Activated naive CD8-positive, alpha-beta T cell treated with anti-CD3 and anti-CD28 coated beads, Interleukin-2, amount 50 U/mL, for 16 hours (primary cell): Measurements from ENCODE around the gene NPHP1.
"Not testable (repeated sequence)": the region's sequence is repeated elsewhere in the genome, so short reads cannot be mapped to it uniquely, and the experiment has no call there.

Source experiments
- DNase-seq: peaks from one replicate; pipeline ENCODE4 v3.0.0-alpha.2; 2020; ENCODE audit warnings: low read depth, low spot score

NPHP1 gene

DNA sequence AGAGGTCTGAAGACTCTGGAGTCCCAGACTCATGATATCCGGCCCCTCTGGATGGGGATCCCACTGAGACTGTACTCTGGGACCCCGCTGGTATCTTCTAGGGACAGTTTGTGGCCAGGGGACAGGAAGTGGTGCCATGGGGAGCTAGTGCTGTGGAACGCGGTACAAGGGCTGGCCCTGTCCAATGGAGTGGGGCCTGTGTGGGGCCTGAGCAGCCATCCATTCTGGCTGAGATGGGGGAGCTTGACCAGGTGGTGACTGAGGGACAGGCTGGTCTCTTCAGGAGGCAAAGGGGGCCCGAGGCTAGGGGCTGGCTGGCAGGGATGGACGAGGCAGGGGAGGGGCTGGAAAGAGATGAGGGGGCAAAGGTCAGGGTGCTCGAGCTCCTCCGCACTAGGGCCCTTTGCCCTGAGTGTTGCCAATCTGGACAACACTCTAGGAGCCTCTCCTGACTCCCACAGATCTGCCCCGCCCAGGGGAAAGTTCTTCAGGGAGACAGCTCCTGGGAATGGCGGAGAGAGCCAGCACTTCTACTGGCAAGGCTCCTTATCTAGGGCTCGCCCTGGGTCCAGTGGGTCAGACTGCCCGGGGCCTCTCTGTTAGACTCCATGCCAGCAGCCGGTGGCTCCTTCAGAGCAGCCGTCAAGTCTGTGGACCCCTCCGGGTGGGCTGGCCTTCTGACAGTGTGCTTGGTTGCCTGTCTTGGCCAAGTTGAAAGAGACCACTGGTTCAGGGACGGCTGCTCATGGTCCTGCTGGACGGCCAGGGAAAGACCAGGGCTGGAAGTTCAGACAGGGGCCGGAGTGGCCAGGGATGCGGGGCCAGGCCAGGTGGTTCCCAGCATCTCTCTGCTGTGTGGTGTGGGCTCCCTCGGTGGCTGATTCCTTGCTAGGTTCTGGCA is 101.5 kb downstream of the NPHP1 start:
- no peak for DNase-seq

DNA sequence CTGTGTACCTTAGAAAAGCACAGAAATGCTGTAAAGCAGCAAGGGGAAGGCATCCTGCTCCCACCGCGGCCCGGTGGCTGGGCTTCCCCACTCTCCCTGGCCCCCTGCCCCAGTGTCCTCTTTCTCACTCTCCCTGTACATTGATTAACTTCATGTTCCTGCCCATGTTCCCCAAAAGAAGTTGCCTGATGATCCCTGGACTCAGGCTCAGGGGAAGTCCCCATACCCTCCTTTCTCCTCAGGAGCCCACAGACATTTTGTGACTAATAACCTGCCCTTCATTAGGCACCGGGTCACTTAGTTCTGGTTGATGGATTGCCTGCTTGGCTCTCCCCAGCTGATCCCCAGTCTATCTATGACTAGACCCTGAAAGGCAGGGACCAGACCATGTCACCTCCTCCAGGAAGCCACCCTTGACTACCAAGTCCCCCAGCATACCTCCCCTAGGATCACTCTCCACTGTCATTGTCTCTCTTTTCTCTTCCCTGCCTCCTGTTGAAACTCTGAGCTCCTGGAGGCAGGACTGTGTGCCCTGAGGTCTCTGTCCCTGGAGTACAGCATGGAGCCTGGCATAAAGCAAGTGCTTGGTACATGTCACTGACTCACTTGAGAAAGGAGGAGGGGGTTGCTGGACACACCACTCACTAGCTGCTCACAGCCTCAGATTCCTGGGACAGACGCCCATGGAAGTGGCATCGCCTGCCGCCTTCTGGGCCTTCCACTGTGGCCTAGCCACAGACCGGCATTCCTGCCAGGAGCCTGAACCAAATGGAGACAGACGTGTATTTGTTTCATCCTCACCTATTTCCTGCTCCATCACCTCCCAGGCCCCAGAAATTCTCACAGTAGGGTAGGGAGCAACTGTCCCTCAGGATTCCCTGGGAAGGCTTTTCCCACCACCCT is 102.7 kb downstream of the NPHP1 start:
- DNase-seq: no peak

DNA sequence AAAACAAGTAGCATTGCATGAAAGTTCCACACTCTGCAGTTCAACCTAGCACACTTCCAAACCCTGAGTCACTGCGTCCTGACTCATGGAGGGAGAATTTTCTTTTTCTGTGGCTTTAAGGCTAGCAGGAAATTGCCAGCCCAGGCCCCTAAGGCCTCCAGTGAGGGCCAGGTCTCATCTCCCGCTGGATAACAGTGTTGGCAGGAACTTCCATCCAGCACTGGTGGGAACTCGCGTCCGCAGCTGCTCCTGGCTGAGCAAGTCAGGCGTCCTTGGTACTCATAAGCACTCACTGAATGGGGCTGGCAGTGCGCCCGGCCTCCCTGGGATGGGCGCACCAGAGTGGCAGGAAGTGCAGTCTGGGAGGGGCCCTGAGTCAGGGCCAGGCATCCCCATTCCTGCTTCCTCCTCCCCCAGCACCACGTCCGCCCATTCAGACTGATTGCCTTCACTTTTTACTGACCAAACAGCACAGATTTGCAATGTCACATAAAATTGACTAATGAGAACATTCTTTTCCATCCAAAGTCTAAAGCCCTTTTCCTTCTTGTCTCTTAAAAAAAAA is 103.5 kb downstream of the NPHP1 start:
- DNase-seq: no peak

DNA sequence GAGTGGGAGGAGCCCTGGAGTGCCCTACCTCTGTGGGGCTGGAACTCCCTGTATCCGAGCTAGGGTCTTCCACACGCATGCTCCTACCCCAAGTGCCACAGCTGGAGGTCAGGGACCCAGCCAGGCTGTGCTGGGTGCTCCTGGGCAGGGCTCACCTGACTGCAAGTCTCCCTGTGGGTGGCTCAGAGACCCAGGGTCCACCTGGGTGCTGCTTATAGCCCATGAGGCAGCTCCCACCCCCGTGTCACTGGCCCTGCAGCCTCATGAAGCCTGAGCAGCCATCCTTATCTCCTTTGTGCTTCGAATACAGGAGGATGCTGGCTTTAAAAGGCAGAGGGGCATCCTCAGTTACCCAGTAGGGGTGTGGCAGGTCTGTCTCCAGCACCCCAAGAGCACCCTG is 103.9 kb downstream of the NPHP1 start:
- not testable (repeated sequence) for DNase-seq

DNA sequence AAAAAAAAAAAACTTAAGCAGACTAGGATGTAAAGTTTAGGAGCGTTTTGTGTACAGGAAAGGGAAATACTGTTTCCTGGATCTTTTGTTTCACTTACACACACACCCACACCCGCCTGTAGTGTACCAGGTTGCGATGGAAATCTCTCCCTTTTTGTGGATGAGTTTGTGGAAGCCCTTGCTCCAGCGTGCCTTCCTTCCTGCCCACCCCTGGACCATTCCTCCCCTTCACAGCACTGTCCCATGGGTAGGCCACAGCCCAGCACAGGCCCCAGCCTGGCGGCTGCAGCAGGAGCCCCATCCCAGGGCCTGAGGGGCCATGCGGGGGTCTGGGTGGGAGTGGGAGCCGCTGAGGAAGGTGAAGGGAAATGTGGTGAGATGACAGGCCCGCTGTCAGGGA is 104.3 kb downstream of the NPHP1 start:
- no peak for DNase-seq

DNA sequence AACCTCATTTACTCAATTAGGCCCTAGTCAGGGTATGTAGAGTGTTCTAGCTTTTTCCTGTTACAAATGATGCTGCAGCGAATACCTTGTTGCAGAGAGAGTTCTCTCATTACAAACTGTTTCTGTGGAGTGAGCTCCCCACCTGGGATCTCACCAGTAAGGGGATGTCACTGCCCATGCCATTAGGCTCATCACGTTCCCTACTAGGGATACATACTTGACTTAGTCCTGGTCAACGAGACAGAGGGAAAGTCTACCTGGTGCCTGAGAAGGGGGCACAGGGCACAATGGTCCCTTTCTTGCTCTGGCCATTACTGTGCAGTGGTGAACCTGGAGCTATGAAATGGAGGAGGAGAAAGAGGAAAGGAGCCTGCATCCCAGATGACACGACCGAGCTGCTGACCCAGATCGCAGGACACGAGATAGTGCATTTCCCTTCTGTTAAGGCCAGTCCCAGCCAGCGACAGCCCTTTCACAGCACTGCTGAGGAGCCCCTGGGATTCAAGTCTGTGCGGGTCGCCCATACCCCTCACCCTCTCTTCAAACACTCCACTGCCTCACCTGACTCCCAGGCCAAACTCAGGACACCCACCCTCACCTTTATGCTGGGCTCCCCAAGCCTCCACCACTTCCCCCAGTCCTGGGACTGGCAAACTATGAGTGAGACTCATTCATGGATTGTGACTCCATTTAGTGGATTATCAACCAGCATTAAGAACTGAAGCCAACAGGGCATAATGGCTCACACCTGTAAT is 105.2 kb downstream of the NPHP1 start:
- DNase-seq: no peak

DNA sequence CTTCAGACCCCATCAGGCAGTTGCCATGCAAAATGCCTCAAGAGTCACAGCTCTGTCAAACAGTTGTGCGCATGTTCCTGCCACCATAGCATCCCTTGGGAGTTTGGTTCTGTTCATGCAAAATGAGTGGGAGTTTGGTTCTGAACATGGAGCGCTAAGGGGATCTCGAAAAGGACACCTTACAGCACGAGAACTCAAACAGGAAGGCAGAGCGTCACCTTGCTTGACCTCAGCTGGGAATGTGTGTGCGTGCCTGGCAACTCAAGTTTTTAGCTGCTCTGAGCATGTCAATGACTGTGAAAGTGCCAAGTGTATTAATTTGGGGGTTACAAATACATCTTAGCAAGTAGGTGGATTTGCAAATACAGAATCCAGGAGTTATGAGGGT is 105.8 kb downstream of the NPHP1 start:
- DNase-seq: no peak

DNA sequence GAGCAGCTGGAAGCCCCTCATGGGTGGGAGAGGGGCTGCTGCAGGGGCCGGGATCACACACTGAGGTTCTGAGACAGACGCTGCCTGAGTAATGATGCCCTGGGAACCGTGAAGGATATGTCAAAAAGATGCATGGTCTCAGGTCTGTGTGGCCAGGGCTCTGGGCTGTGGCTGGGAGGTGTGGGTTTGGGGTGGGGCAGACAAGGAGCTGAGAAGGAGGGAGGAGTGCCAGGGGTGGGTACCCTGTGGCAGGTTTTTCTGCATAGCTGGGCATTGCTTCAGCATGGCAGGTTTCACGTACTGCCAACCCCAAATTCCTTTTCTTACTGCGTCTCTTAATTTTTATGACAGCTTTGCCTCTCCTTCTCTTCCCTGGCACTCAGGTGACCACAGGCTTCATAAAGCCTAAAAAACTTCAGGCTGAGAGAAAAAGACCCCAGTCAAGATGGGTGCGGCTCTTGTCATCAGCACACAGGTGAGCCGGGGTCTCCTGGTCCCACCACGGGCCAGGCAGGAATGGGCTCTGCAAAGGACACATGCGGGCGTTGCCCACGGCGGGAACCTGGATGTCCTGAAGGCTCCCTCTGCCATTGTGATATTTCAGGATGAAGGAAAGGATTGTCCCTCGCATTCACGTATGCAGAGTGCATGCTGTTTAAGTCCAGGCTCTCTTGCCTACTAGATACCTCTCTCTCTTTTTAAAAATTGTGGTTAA is 107.2 kb downstream of the NPHP1 start:
- DNase-seq: no peak

DNA sequence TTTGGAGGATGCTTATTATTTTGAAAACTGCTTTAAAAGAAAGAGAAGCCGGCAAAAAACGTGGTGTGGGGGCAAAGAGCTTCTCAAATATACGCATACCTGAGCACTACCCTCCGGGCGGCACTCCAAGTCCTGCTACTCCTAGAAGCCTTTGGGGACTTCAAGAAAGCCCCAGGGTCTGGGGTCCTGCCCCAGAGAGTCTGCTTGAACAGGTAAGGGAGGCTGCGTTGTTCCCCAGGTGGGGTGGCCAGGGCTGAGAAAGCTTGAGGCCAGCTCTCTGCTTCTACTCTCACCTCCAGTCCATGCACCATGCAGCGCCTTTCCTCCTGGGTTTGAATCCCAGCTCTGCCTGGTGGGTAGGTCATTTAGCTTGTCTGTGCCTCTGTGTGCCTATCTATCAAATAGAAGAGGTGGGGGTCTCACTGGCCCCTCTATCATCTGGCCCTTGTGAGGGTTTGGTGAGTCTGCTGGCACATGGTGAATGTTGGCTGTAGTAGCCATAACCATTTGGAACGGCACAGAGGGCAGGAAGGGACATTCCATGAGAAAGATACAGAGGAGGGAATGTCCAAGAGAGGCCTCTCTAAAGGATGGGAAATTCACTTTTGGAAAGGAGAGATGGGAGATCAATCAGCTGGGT is 108.7 kb downstream of the NPHP1 start:
- no peak for DNase-seq

DNA sequence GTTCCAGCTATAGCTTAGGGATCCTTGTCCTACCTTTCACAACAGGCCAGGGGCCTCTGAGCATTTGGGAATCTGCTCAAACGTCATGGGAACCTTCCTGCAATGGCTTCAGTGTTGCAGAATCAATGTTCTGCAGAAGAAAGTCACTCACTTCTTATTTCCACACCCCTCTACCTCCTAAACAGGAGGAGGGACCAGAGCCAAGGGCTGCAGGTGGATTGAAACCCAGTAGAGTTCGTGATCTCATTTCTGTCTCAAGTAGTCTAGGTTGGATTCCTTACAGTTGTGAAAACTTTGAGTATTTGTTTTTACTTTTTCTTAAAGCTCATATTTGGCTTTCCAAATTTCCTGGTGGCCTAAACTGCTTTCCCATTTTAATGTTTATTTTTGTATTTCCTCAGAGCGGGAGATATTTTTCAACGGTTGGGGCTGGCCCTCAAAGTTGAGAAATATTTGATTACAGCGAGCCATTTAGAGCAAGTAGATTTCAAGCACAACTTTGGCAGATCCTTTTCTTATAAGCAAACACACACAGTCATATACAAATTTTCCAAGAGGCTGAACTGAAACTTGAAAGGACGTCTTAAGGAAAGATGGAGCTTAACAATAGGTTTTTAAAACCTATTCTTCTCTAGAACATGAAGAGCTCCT is 109.8 kb downstream of the NPHP1 start:
- DNase-seq: not testable (repeated sequence)

DNA sequence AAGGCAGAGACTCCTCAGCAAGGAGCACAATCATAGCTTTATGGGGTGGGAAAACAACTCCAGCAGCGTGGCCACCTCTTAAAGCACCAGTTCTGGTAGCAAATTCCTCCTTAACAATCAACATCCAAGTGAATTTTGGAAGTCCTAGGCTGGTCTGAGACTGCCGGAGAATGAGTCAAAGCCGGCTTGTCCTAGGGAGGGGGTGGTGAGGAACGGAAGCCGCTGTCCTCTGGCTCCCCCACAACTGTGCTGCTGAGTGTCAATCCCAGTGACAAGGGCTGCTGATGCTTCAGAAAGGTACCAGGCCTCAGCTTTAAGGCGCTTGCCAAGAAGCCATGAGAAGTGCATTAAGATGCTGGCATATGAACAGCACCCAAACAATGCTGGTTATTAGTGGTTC is 110.9 kb downstream of the NPHP1 start:
- not testable (repeated sequence) for DNase-seq

DNA sequence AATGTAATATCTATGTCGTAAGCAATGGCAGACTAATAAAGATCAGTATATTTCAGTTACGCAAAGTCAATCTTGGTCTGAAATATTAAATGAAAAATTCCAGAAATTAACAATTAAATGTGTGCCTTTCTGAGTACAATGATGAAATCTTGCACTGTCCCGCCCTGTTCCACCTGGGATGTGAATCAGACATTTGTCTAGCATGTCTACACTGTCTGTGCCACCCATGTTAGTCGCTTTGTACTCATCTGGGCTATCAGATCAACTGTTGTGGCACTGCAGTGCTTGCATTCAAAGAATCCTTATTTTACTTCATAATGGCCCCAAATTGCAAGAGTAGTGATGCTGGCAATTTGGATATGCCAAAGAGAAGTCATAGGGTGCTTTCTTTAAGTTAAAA is 114.6 kb downstream of the NPHP1 start:
- DNase-seq: not testable (repeated sequence)

DNA sequence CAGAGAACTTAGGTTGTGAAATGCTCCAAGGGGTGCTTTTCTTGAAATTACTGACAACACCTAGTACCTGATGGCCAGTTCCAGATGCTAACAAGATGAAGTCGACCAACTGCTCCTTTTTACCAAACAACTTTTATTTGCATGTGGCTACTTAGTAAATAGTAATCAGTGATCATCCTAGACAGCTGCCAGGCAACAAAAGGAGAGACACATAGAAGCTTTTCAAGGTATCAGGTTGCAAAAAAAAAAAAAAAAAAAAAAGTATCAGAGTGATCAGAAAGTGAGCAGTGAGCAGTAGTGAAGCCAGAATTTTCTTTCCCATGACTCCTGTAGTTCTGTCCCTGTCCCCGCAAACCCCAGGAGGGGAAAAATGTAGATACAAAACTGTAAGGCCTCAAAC is 121.1 kb downstream of the NPHP1 start:
- not testable (repeated sequence) for DNase-seq

DNA sequence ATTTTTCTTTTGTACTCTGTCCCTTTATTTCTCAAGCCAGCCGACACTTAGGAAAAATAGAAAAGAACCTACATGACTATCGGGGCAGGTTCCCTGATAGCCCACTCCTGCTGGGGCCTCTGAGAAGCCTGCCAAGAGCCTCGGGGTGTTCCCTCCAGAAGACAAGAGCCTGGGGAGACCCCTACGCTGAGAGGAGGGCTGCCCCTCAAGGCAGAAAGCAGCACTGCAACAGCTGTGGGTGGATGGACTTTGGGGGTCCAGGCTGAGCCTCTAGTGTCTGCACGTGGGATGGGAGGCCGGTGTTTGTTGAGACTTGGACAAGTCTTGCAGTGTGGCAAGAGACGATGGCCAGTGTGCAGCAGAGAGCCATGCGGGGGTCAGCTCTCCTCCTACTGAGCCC is 121.7 kb downstream of the NPHP1 start:
- not testable (repeated sequence) for DNase-seq

DNA sequence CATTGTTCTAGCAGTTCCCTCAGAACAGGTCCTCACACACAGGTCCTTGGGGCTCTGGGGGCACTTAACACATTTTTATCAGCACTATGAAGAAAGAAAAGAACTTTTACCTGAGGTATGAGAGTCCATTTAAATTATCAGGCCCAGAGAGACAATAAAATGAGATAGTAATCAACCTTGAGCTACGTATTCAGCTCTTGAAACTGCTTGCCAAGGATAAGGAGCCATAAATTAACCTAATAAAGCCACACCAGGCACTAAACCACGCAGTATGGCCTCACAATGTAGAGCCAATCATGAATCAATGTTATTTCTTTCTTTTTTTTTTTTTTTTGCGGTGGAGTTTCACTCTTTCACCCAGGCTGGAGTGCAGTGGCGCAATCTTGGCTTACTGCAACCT is 126.7 kb downstream of the NPHP1 start:
- DNase-seq: not testable (repeated sequence)

DNA sequence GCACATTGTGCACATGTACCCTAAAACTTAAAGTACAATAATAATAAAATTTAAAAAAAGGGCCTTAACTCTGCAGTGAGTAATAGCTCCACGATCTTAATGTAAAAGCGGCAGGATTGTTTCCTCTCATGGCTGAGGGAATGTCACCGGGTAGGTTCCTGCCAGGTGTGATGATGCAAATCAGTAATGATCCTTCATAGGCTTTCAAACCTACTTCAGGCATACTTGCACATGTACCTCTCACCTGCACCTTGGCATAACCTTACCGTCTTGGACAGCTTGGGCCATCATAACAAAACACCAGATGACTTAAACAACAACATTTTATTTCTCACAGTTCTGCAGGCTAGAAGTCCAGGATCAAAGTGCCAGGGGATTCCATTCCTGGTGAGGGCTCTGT is 128.9 kb downstream of the NPHP1 start:
- not testable (repeated sequence) for DNase-seq
